Pancreas (tissue), 10 donors: ENCODE measurements around the gene CNTRL. TPM values are rescaled to one million over a fixed set of nuclear protein-coding genes. Genes with fewer than 3 reads are reported as not detected.
"Not testable (repeated sequence)": the region's sequence is repeated elsewhere in the genome, so short reads cannot be mapped to it uniquely, and the experiment has no call there.

ENCODE experiments used
- ATAC-seq, 4 donors: fragments of 200-7000 bp; cut with Tn5 transposase; one replicate each; pipeline versions ENCODE4 v1.8.0 to v1.9.1; 2020; ENCODE audit warnings: mild to moderate bottlenecking in 4 of 4, moderate library complexity in 4 of 4
- DNase-seq, 6 donors: peaks; one replicate each; pipeline ENCODE4 v3.0.0-alpha.2; 2020
- FAIRE-seq: peaks from 2 replicates; lab custom pipeline; 2012; peaks lifted over from hg19 to GRCh38; lab: Jason Lieb, UNC
- H3K27ac ChIP-seq, 4 donors: fragments of 200-600 bp; sonication (generic); 1 replicate in 3 of 4; 2 replicates in 1 of 4; pipeline versions ENCODE4 v1.5.0 to v1.8.0; 2020
- H3K27me3 ChIP-seq, 4 donors: fragments of 200-600 bp; one replicate each; pipeline ENCODE4 v1.8.0; 2021
- H3K36me3 ChIP-seq, 3 donors: fragments of 200-600 bp; sonication (generic) in 1 of 3; one replicate each; pipeline versions ENCODE4 v1.5.0 to v1.8.0; 2020 to 2021
- H3K4me1 ChIP-seq, 3 donors: fragments of 200-600 bp; one replicate each; pipeline ENCODE4 v1.8.0; 2021
- H3K4me3 ChIP-seq, 4 donors: fragments of 200-600 bp; sonication (generic) in 2 of 4; one replicate each; pipeline versions ENCODE4 v1.5.0 to v1.8.0; 2020 to 2021
- H3K9me3 ChIP-seq, 4 donors: fragments of 200-600 bp; one replicate each; pipeline ENCODE4 v1.8.0; 2021
- WGBS, 2 donors: extraction: QIAGEN DNeasy Blood & Tissue Kit; methylation state at CpG; one replicate each; pipeline ENCODE4 v1.1.7; 2013; 5-methylcytosine and 5-hydroxymethylcytosine counted together
- intact Hi-C, 3 donors: fragments of 100-400 bp; cut with DNase I; formaldehyde crosslinking; loops; one replicate each; pipeline versions ENCODE4 v1.11.1 to v1.14.2; 2022
- polyA plus RNA-seq, 2 donors: library from polyadenylated mRNA; stranded (reverse); fragments of 200-250 nt; gene quantifications; one replicate each; pipeline ENCODE4 v1.2.3, GENCODE V29; 2013
- total RNA-seq, 6 donors: library from RNA; stranded (reverse); fragmentation: NEBNext Ultra II Directional in 4 of 6; extraction: Animal tissue kit (Norgen Biotek cat#: 25700) in 4 of 6; gene quantifications; one replicate each; pipeline versions ENCODE4 v1.2.1 to v1.2.4, GENCODE V29; 2021 to 2023
- TF ChIP-seq, protein P1 (sequence below), 4 donors: fragments of 200-600 bp; sonication (generic) in 3 of 4; IDR thresholded peaks; one replicate each; pipeline versions ENCODE4 v1.5.0 to v1.8.0; 2021; ENCODE audit warnings: antibody characterized with exemption in 4 of 4
- donor health status: healthy with polysubstance abuse.
- donor health status: DM: no; HTN: no; CAD: no; lungs with moderate emphysema.
- donor health status: DM: no; HTN: no; CAD: no.
- donor health status: control.
- donor health status: control.
- donor health status: Bipolar disorder and iron deficiency.
- donor health status: DM: yes; HTN: yes; CAD: no.
- donor health status: DM: no; HTN: no; CAD: no.
- donor health status: DM: no; HTN: no; CAD: no.
- donor health status: DM: yes; HTN: yes; CAD: no.

The CNTRL gene
- total and polyA plus RNA-seq, 8 donors = 5.0 to 12.1 (median 6.5) TPM

DNA sequence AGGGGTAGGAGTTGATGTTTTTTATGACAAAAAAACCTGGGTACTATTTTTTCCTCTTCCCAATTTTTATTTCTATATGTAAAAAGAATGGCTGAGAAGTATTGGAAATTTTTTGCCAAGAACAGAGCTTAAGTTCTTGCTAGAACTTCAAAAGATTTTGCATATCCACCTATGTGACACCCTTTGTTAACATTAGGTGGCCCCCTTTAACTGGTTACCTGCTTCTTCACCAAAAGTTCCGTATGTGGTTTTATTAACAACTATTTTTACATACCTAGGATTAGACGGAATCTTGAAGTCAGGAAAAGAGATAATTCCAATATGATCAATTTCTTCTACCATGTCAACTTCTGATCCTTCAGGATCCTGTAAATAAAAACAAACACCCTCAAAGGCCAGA lies 40.2 kb upstream of the CNTRL start:
- Histone ChIP-seq H3K36me3 (no peaks in the 10 kb centered on the region), H3K9me3 (no peaks in the 10 kb centered on the region), H3K27me3 (no peaks in the 10 kb centered on the region), H3K4me3 (no peak overlapping the region), H3K27ac (no peak overlapping the region), H3K4me1 (no peaks in the 10 kb centered on the region)
- TF ChIP-seq, protein P1, sequence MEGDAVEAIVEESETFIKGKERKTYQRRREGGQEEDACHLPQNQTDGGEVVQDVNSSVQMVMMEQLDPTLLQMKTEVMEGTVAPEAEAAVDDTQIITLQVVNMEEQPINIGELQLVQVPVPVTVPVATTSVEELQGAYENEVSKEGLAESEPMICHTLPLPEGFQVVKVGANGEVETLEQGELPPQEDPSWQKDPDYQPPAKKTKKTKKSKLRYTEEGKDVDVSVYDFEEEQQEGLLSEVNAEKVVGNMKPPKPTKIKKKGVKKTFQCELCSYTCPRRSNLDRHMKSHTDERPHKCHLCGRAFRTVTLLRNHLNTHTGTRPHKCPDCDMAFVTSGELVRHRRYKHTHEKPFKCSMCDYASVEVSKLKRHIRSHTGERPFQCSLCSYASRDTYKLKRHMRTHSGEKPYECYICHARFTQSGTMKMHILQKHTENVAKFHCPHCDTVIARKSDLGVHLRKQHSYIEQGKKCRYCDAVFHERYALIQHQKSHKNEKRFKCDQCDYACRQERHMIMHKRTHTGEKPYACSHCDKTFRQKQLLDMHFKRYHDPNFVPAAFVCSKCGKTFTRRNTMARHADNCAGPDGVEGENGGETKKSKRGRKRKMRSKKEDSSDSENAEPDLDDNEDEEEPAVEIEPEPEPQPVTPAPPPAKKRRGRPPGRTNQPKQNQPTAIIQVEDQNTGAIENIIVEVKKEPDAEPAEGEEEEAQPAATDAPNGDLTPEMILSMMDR (IDR thresholded peaks at IDR 0.05) = no peak
- intact Hi-C loops = no loop called here
- ATAC-seq (peak in 1 of 4 donors; percentile 46), FAIRE-seq (no peak), DNase-seq (no peak)
- 42 to 45% methylated on average over 2 of the region's 2 CpGs for WGBS, 2 donors

DNA sequence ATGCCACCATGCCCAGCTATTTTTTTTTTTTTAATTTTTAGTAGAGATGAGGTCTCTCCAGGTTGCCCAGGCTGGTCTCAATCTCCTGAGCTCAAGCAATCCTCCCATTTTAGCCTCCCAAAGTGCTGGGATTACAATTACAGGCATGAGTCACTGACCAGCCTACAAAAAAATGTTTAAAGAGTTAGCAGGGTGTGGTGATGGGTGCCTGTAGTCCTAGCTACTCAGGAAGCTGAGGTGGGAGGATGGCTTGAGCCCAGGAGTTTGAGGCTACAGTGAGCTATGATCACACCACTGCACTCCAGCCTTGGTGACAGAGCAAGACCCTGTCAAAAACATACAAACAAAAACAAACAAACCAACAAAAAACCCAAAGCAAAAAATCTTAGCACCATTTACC lies 39.0 kb upstream of the CNTRL start:
- ATAC-seq, H3K4me3 ChIP-seq, H3K9me3 ChIP-seq, H3K27ac ChIP-seq, H3K27me3 ChIP-seq, intact Hi-C loops, H3K4me1 ChIP-seq, FAIRE-seq, H3K36me3 ChIP-seq, DNase-seq: not testable (repeated sequence)

DNA sequence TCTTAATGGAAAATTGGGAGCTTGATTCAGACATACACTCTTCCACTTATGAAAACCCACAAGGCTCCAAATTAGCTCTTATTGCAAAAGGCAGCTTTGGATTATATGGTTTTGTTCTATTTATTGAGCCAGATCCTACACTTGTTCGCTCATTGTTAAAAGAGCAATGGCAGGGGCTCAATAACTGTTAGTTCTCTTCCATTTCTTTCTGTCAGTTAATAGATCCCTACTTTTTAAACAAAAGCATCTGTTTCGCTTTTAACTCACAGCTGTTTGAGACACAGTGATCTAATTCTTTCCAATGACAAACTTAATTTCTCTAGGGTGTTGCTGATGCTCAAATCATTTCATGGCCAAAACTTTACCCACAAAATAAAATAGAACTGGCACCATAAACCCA lies 36.4 kb upstream of the CNTRL start:
- no peak for FAIRE-seq
- H3K27ac ChIP-seq = no peak overlapping the region
- no peak for DNase-seq
- H3K27me3 ChIP-seq = no peaks in the 10 kb centered on the region
- H3K36me3 ChIP-seq = no peaks in the 10 kb centered on the region
- H3K9me3 ChIP-seq = no peaks in the 10 kb centered on the region
- intact Hi-C loops = no loop called here
- no peak overlapping the region for H3K4me3 ChIP-seq
- TF ChIP-seq, protein P1 (IDR thresholded peaks at IDR 0.05) = no peak
- 92 to 94% methylated on average over 2 of the region's 2 CpGs for WGBS, 2 donors
- ATAC-seq = no peak
- no peaks in the 10 kb centered on the region for H3K4me1 ChIP-seq

DNA sequence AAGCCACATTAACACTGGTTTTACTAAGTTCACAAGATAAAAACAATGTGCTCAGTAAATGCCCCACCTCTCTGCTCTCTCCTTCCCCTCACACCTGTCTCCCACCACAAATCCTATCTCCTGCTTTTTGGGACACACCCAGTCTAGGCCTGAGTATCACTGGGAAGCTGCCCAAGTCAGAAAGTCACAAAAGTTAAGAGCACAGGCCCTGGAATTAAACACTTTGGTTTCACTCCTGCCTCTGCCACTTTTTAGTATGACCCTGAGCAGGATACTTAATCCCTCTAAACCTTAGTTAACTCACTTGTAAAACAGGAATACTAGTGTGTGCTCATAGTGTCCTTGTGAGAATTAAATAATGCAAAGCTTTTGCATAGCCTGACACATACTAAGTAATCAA lies 36.0 kb upstream of the CNTRL start:
- ATAC-seq (no peak), DNase-seq (no peak), FAIRE-seq (no peak)
- H3K27ac ChIP-seq = no peak overlapping the region
- no peaks in the 10 kb centered on the region for H3K4me1 ChIP-seq
- no peaks in the 10 kb centered on the region for H3K36me3 ChIP-seq
- H3K27me3 ChIP-seq = no peaks in the 10 kb centered on the region
- no peak overlapping the region for H3K4me3 ChIP-seq
- H3K9me3 ChIP-seq = no peaks in the 10 kb centered on the region
- TF ChIP-seq, protein P1 (IDR thresholded peaks at IDR 0.05) = no peak
- intact Hi-C loops = no loop called here

DNA sequence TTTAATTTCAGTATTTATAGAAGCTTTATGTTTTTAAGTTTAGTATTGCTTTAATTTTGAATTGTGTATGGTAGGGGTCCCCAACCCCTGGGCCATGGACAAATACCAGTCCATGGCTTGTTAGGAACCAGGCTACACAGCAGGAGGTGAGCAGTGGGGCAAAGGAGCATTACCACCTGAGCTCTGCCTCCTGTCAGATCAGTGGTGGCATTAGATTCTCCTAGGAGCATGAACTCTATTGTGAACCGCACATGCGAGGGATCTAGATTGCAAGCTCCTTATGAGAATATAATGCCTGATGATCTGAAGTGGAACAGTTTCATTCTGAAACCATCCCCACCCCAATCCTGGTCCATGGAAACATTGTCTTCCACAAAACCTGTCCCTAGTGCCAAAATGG lies 26.6 kb upstream of the CNTRL start:
- Histone ChIP-seq H3K4me1 (peaks cover 0 to 50% (median 25%) of the 10 kb centered on the region in 3 donors), H3K27me3 (no peaks in the 10 kb centered on the region), H3K36me3 (no peaks in the 10 kb centered on the region), H3K4me3 (peak overlapping the region in 1 of 4 donors; percentile 38), H3K27ac (no peak overlapping the region), H3K9me3 (no peaks in the 10 kb centered on the region)
- peak in 1 of 4 donors; percentile 24 for ATAC-seq
- TF ChIP-seq, protein P1 (IDR thresholded peaks at IDR 0.05) = no peak
- FAIRE-seq = no peak
- WGBS, 2 donors = 39 to 60% methylated on average over 2 of the region's 2 CpGs
- no peak for DNase-seq
- intact Hi-C loops = no loop called here

DNA sequence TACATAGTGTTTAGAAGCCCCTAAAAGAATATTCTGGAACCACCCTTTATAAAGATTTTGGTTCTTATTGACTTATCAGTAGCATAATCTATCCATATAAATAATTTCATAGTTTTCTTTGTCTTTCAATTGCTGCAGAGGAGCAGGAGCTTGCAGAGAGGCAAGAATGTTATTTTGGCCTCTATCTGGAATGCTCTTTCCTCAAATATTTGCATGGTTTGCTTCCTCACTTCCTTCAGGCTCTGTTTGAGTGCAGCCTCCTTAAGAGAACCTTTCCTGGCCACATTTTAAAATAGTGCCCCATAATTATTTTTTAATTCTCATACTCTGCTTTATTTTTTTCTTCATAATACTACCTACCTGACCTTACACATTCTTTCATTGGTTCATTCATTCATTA lies 26.1 kb upstream of the CNTRL start:
- Histone ChIP-seq H3K9me3 (no peaks in the 10 kb centered on the region), H3K36me3 (no peaks in the 10 kb centered on the region), H3K27ac (no peak overlapping the region), H3K4me3 (peak overlapping the region in 1 of 4 donors; percentile 38), H3K27me3 (no peaks in the 10 kb centered on the region), H3K4me1 (peaks cover 0 to 55% (median 25%) of the 10 kb centered on the region in 3 donors)
- TF ChIP-seq, protein P1 (IDR thresholded peaks at IDR 0.05) = no peak
- ATAC-seq (peak in 2 of 4 donors; percentile 50 to 56), FAIRE-seq (no peak), DNase-seq (no peak)
- intact Hi-C loops = no loop called here
